ENCODE results near the gene FLNA.

The FLNA gene

DNA sequence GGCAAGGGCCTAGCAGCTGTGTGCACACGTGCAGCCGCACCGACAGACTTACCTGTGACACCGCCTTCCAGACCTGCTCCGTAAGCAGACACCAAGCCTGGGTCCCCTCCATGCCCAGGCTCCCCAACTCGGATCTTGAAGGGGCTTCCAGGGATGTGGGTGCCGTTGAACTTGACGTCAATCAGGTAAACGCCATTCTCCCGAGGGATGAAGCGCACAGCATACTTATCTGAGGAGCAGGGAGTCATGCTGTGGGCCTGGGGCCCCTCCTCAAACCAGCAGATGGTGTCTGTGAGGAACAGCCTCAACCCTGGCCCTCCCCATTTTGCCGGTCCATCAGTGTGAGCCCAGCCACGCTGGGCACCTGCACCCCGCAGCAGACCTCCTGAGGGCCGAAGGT is 24.5 kb downstream of the FLNA start:
- DNase-seq = no peak
- TF ChIP-seq EZH2 (optimal IDR thresholded peaks at IDR 0.05; ENCODE audit: low read depth, low read length) (no peak), EZH2phosphoT487 (IDR thresholded peaks at IDR 0.05; ENCODE audit: low read length) (no peak)
- TF ChIP-seq, protein P1, sequence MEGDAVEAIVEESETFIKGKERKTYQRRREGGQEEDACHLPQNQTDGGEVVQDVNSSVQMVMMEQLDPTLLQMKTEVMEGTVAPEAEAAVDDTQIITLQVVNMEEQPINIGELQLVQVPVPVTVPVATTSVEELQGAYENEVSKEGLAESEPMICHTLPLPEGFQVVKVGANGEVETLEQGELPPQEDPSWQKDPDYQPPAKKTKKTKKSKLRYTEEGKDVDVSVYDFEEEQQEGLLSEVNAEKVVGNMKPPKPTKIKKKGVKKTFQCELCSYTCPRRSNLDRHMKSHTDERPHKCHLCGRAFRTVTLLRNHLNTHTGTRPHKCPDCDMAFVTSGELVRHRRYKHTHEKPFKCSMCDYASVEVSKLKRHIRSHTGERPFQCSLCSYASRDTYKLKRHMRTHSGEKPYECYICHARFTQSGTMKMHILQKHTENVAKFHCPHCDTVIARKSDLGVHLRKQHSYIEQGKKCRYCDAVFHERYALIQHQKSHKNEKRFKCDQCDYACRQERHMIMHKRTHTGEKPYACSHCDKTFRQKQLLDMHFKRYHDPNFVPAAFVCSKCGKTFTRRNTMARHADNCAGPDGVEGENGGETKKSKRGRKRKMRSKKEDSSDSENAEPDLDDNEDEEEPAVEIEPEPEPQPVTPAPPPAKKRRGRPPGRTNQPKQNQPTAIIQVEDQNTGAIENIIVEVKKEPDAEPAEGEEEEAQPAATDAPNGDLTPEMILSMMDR (IDR thresholded peaks at IDR 0.05; ENCODE audit: low read length) = no peak
- Histone ChIP-seq H3K4me1 (ENCODE audit: low read length) (no peaks in the 10 kb centered on the region), H3K4me2 (ENCODE audit: low read depth, low read length) (no peak overlapping the region), H3K79me2 (ENCODE audit: low read length) (no peaks in the 10 kb centered on the region), H3K4me3 (ENCODE audit: low read length) (no peak overlapping the region), H3K27ac (ENCODE audit: low read length) (no peak overlapping the region), H2AFZ (ENCODE audit: low read length) (no peak overlapping the region), H3K27me3 (replicated peaks; ENCODE audit: insufficient read depth, low read length) (no peaks in the 10 kb centered on the region), H3F3A (ENCODE audit: insufficient read depth, low read length) (no peaks in the 10 kb centered on the region), H4K20me1 (ENCODE audit: insufficient read depth, low read length) (no peaks in the 10 kb centered on the region), H3K9ac (ENCODE audit: low read length) (no peak overlapping the region), H3K36me3 (replicated peaks; ENCODE audit: insufficient read depth, low read length) (no peaks in the 10 kb centered on the region), H3K9me3 (replicated peaks; ENCODE audit: insufficient read depth, low read length) (no peaks in the 10 kb centered on the region), H3K9me2 (replicated peaks; ENCODE audit: insufficient read depth, low read length) (no peaks in the 10 kb centered on the region)

DNA sequence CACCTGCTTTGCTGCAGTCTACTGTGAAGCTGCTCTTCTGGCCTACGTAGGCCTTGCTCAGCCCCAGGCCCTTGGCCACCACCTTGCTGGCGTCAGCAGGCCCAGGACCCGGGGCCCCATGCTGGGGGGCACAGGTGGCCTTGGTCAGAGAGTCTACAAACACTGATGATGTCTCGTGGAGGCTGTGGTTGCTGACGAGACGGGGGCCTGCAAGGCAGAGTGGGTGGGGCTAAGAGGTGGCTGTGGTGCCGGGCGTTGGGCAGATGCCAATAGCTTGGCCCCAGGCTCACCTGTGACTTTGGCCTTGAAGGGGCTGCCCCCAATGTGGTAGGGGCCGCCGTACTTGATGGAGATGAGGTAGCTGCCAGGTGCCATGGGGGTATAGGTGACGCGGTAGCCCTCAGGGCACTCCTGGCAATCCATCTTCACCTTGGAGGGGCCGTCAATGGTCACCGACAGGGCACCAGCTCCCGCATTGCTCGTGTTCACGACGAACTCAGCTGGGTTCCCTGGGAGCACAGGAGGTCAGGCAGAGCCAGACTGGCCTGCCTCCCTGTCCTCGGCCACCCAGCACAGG is 25.0 kb downstream of the FLNA start:
- no peaks in the 10 kb centered on the region for H3K27me3 ChIP-seq (replicated peaks; ENCODE audit: insufficient read depth, low read length)
- no peak overlapping the region for H3K4me2 ChIP-seq (ENCODE audit: low read depth, low read length)
- no peak overlapping the region for H3K9ac ChIP-seq (ENCODE audit: low read length)
- no peaks in the 10 kb centered on the region for H4K20me1 ChIP-seq (ENCODE audit: insufficient read depth, low read length)
- TF ChIP-seq EZH2 (optimal IDR thresholded peaks at IDR 0.05; ENCODE audit: low read depth, low read length) (no peak), EZH2phosphoT487 (IDR thresholded peaks at IDR 0.05; ENCODE audit: low read length) (no peak)
- TF ChIP-seq, protein P1 (IDR thresholded peaks at IDR 0.05; ENCODE audit: low read length) = no peak
- H3F3A ChIP-seq (ENCODE audit: insufficient read depth, low read length) = no peaks in the 10 kb centered on the region
- no peaks in the 10 kb centered on the region for H3K79me2 ChIP-seq (ENCODE audit: low read length)
- H3K27ac ChIP-seq (ENCODE audit: low read length) = no peak overlapping the region
- no peak for DNase-seq
- no peak overlapping the region for H2AFZ ChIP-seq (ENCODE audit: low read length)
- H3K36me3 ChIP-seq (replicated peaks; ENCODE audit: insufficient read depth, low read length) = no peaks in the 10 kb centered on the region
- H3K4me3 ChIP-seq (ENCODE audit: low read length) = no peak overlapping the region
- no peaks in the 10 kb centered on the region for H3K9me2 ChIP-seq (replicated peaks; ENCODE audit: insufficient read depth, low read length)
- H3K4me1 ChIP-seq (ENCODE audit: low read length) = no peaks in the 10 kb centered on the region
- no peaks in the 10 kb centered on the region for H3K9me3 ChIP-seq (replicated peaks; ENCODE audit: insufficient read depth, low read length)

DNA sequence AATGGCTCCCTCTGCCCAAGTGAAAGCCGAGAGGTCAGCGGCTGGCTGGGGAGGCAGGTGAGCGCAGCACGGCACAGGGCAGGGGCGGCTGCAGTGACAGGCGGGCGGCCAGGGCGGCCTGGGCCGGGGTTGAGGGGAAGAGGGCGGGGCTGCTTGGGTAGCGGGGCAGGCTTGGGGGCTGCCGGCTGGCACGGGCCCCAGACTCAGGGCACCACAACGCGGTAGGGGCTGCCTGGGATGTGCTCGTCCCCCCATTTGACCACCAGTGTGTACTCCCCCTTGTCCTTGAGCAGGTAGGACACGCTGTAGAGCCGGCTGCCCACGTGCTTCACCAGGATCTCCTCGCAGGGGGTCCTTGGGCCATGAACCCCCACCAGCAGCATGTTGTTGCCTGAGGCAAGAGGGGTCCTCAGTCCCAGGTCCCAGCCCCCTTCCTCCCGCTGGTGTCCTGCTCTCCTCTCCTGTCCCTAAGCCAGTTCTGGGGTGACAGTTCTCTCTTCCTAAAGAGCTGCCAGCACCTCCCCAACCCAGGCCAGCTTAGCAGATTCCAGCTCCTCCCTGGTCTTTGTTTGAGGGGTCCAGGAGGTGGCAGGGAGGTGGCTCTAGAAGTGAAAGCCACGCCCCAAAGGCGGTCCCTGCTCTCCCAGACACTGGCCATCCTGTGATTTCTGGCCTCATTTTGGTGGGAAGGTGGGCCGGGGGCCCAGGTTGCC is 25.6 kb downstream of the FLNA start:
- Histone ChIP-seq H3K27ac (ENCODE audit: low read length) (no peak overlapping the region), H3K27me3 (replicated peaks; ENCODE audit: insufficient read depth, low read length) (no peaks in the 10 kb centered on the region), H3K79me2 (ENCODE audit: low read length) (no peaks in the 10 kb centered on the region), H3K4me2 (ENCODE audit: low read depth, low read length) (no peak overlapping the region), H3K4me3 (ENCODE audit: low read length) (no peak overlapping the region), H3K9me2 (replicated peaks; ENCODE audit: insufficient read depth, low read length) (no peaks in the 10 kb centered on the region), H3K9me3 (replicated peaks; ENCODE audit: insufficient read depth, low read length) (no peaks in the 10 kb centered on the region), H3K4me1 (ENCODE audit: low read length) (no peaks in the 10 kb centered on the region), H3K9ac (ENCODE audit: low read length) (no peak overlapping the region), H3F3A (ENCODE audit: insufficient read depth, low read length) (no peaks in the 10 kb centered on the region), H4K20me1 (ENCODE audit: insufficient read depth, low read length) (no peaks in the 10 kb centered on the region), H2AFZ (ENCODE audit: low read length) (no peak overlapping the region), H3K36me3 (replicated peaks; ENCODE audit: insufficient read depth, low read length) (no peaks in the 10 kb centered on the region)
- no peak for DNase-seq
- TF ChIP-seq EZH2 (optimal IDR thresholded peaks at IDR 0.05; ENCODE audit: low read depth, low read length) (no peak), EZH2phosphoT487 (IDR thresholded peaks at IDR 0.05; ENCODE audit: low read length) (no peak)
- TF ChIP-seq, protein P1 (IDR thresholded peaks at IDR 0.05; ENCODE audit: low read length) = no peak
